Suprapubic skin (tissue), 4 donors: ENCODE data around the gene ADAD1.

ENCODE experiments used
- CTCF ChIP-seq, 2 donors: fragments of 200-600 bp in 1 of 2; fragments of 450-650 bp in 1 of 2; sonication (generic) in 1 of 2; IDR thresholded peaks; one replicate each; pipeline ENCODE4 v1.5.1; 2016 to 2019; ENCODE audit warnings: antibody characterized with exemption in 2 of 2, mild to moderate bottlenecking in 1 of 2, moderate library complexity in 1 of 2
- POLR2A ChIP-seq, 2 donors: fragments of 450-650 bp; IDR thresholded peaks; one replicate each; pipeline ENCODE4 v1.6.1; 2017; ENCODE audit warnings: antibody characterized with exemption in 2 of 2, mild to moderate bottlenecking in 2 of 2, moderate library complexity in 2 of 2
- POLR2AphosphoS5 ChIP-seq, 3 donors: sonication (generic); formaldehyde crosslinking; IDR thresholded peaks; one replicate each; pipeline ENCODE4 v1.6.1; 2017; ENCODE audit warnings: antibody characterized with exemption in 3 of 3

GRCh38 chr4:122360754-122361153, 18.1 kb upstream of the ADAD1 start:
- TF ChIP-seq POLR2A (IDR thresholded peaks at IDR 0.05) = no peak
- no peak for TF ChIP-seq CTCF (IDR thresholded peaks at IDR 0.05)
- TF ChIP-seq POLR2AphosphoS5 (IDR thresholded peaks at IDR 0.05) = no peak
